ENCODE data around the gene FBXO11.

FBXO11 gene

DNA sequence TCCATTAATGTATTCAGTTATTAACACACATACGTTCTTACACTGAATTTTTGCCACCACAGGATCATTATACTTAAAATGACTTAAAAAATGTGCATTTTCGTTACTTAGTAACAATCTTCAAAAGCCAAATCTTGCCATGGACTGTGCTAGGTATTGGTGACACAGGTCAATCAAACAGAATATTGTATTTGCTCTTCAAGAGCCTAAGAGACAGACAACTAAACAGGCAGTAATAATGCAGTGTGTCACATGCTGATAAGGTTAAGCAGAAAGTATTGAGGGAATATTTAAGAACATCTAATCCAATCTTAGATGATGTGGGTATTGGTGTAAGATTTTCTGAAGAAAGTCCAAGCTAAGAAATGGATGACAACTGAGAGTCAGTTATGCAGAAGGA, 56.9 kb downstream of the FBXO11 start:
- DNase-seq, result no peak

DNA sequence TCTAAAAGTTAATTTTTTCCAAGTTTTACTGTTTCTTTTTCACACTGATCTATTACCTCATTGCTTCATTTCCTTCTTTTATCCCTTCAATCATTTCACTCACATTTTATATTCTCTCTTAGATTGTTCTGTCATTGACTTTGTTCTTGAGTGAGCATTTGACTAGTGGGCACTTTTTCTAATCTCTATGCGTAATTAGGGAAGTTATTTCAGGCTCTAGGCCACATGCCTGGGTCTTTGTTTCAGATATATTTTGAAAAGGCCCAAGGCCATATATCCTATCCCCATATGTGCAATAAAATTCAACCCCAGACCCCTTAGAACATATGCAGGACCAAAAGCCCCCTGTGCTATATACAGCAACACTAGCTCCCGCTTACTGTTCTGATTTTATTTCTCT, 62.1 kb downstream of the FBXO11 start:
- DNase-seq, result no peak

- no peak for DNase-seq
Observed at GRCh38 chr2:47843407-47843806, 62.9 kb downstream of the FBXO11 start.

GRCh38 chr2:47842846-47843245, 63.5 kb downstream of the FBXO11 start:
- DNase-seq, result no peak

DNA sequence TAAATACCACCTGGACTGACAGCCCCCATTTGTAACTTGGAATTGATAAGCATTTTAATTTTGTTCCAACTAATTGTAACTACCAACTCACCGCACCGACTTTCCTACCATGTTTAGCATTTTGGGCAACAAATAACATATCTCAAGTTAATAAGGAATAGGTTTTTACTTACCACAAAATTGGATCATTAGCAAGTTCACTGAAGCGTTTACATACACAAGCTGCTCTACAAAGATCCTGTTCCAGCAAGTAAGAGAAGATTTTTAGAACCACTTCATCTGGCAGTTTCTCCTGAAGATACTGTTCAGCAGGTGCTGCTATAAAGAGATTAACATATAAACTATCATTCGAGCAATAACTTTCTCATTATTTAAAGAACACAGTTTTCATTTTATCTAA, 67.6 kb downstream of the FBXO11 start:
- DNase-seq, result peak; percentile 79

DNA sequence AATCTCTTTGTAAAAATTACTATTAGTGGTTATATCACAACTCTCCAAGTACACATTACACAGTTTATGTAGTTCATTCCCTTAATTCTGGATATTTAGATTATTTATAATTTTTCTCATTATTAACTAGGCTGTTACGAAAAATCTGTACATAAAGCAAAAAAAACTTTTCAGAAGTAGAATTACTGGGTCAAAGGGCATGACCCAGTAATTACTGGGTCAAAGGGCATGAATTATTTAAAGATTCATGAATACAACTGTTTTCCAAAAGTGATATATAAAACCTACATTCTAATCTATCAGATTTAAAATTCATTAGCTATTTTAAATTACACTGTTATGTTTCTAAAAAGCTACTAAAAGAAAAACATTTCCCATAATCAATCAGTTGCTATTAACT, 68.0 kb downstream of the FBXO11 start:
- no peak for DNase-seq

DNA sequence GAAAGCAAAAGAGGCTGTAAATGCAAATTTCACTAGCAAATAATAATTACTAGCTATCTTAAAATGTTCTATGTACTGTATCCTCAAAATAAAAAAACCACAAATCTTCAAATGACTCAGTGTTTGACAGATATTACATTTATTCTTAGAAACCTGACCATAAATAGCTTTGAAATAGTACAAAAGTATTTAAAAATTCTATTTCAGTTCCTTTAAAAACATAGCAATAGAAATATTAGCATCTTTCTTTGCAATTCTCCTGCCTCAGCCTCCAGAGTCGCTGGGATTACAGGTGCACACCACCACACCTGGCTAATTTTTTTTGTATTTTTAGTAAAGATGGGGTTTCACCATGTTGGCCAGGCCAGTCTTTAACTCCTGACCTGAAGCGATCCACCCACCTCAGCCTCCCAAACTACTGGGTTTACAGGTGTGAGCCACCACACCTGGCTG, 72.8 kb downstream of the FBXO11 start:
- DNase-seq, result no peak

GRCh38 chr2:47822518-47822917, 83.8 kb downstream of the FBXO11 start:
- DNase-seq, result no peak

DNA sequence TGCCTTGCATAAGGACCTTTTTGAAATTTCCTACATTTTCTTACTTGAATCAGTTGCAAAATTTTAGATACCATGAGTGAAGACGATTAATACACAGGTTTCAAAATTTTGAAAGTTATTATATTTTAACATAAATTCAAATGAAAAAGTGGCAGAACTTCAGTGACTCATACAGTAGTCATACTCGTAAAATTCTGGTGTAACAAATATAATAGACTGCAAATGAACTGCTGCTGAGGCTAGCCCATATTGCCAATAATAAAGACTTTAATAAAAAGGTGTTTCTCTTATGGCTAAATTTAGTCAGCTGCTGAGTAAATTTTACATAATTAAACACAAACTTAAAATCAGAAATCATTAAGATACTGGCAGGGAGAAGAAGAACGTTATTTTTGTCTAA, 86.5 kb downstream of the FBXO11 start:
- no peak for DNase-seq

- DNase-seq, result no peak
Observed at GRCh38 chr2:47818777-47819176, 87.5 kb downstream of the FBXO11 start.

DNA sequence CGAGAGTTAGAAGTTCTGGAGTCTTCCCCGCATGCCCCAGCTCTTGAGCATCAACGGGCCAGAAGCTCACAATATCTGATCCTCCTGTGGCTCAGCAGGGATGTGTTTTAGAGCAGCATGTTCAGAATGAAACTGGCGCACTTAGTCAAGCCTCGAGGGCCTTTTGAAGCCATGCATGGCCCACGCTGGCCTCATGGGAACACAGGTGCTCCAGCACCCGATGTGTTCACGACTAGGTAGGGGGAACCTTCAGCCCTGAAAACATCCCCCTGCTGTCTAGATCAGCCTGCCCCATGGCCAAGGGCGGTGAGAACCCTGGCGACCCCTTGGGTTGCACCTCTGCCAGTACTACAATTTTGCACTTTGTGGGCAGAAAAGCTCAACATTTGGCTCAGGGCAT, 90.5 kb downstream of the FBXO11 start:
- DNase-seq, result no peak

- DNase-seq, result peak; percentile 18
Observed at GRCh38 chr2:47811668-47812067, 94.6 kb downstream of the FBXO11 start.

- DNase-seq, result no peak
Observed at GRCh38 chr2:47810850-47811249, 95.4 kb downstream of the FBXO11 start.

- DNase-seq, result no peak
Observed at GRCh38 chr2:47809903-47810302, 96.4 kb downstream of the FBXO11 start.

DNA sequence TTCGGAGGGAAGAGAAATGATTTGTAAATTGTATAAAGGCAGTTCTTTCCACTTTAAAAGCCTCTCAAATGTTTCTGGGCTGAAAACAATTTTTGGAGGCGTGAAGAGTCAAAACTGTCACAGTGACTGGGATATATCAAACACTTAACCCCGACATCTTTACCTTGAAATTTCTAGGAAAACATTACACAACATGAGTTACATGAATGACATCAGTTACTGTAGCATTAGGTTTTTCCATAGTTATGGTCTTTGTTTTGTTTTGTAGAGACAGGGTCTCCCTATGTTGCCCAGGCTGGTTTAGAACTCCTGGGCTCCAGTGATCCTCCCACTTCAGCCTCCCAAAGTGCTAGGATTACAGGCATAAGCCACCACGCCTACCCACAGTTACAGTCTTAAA, 97.7 kb downstream of the FBXO11 start:
- no peak for DNase-seq

DNA sequence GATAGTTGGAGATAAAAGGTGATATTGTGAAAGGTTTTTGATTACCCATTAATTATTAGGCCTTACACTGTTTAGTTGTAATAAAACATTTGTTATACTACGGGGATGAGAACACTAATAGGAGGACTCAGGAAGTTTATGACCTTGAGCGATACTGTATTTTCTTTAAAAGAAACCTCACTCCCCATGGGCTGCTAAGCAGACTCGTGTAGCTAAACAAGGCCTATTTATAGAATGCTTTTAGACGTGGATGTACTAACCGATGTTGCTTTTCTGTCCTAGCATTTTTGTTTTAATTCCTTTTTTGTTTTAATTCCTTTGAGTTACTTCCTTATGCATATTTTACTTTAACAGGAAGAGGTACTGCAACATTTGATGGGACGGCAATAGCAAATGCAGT, 100.4 kb downstream of the FBXO11 start:
- DNase-seq, result no peak

DNA sequence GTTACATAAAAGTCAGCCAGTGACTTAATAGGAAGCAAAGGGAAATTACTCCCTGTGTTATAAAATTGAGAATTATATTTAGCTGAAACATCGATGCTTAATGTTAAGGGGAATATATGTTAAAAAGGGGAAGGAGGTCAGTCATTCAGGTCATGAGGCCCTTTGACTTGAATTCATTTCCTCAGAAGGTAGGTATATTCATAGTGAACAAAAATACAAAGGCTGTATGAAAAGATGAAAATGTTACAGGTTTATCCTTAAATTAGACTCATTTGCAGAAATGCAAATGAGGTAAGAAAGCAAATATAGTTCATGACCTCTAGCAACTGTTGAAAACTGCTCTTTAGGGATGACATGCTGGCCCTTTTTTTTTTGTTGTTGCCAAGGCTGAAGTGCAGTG, 102.5 kb downstream of the FBXO11 start:
- DNase-seq, result no peak

GRCh38 chr2:47803363-47803762, 102.9 kb downstream of the FBXO11 start:
- DNase-seq, result no peak

DNA sequence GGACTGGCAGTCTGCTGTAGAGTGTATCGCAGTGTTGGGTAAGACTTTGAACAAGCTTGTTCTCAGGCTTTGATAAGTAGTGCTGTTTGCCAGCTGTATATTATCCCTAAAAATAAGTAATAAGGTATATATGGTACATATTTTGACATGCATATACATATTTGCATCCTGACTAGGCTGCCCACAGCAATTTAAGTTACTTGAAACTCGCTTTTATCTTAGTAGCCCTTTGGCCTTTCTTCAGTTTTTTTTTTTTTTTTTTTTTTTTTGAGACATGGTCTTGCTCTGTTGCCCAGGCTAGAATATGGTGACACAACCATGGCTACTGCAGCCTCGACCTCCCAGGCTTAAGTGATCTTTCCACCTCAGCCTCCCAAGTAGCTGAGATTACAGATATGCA, 105.2 kb downstream of the FBXO11 start:
- no peak for DNase-seq

GRCh38 chr2:47799031-47799609, 107.2 kb downstream of the FBXO11 start:
- DNase-seq, result no peak

DNA sequence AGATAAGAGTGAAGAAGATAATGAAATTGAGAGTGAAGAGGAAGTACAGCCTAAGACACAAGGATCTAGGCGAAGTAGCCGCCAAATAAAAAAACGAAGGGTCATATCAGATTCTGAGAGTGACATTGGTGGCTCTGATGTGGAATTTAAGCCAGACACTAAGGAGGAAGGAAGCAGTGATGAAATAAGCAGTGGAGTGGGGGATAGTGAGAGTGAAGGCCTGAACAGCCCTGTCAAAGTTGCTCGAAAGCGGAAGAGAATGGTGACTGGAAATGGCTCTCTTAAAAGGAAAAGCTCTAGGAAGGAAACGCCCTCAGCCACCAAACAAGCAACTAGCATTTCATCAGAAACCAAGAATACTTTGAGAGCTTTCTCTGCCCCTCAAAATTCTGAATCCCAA, 107.7 kb downstream of the FBXO11 start:
- DNase-seq, result no peak

- no peak for DNase-seq
Observed at GRCh38 chr2:47796090-47796697, 110.1 kb downstream of the FBXO11 start.

DNA sequence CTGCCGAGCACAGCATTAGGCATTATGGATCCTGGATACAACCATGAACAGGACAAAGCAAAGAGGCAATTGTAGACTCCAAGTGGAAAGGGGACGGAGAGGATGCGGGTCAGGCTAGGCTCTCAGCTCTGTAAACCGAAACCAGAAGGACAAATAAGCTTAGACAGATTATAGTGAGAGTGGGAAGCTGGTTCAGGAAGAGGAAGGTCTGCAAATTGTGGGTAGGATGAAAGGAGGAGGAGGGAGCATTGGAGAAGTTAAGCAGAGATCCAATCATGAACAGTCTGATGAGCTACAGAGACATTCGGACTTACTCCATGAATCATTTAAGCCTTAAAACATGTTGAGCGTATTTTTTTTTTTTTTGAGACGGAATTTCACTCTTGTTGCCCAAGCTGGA, 120.3 kb downstream of the FBXO11 start:
- DNase-seq, result no peak

DNA sequence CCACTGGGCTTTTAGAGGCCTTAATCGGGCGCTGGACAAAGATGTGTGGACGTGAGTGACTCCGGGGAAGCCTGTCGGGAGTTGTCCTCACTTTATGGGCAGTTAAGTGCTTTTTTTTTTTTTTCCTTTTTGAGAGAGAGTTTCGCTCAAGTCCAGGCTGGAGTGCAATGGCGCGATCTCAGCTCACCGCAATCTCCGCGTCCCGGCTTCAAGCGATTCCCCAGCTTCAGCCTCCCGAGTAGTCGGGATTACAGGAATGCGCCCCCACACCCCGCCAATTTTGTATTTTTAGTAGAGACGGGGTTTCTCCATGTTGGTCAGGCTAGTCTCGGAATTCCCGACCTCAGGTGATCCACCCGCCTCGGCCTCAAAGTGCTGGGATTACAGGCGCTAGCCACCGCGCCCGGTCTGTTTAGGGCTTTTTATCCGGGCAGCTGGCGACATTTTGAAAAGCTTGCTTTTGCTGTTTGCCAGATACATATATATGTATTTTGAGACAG, 121.9 kb downstream of the FBXO11 start:
- no peak for DNase-seq
